Measurements from ENCODE around the gene NKD1. TPM values are rescaled to one million over a fixed set of nuclear protein-coding genes. Genes with fewer than 3 reads are reported as not detected.
A peak's percentile ranks its signal among the peaks of the same experiment; 100 is the strongest.

NKD1 gene
- total and polyA plus RNA-seq, 4 donors: 2.3 to 14.1 (median 8.0) TPM

DNA sequence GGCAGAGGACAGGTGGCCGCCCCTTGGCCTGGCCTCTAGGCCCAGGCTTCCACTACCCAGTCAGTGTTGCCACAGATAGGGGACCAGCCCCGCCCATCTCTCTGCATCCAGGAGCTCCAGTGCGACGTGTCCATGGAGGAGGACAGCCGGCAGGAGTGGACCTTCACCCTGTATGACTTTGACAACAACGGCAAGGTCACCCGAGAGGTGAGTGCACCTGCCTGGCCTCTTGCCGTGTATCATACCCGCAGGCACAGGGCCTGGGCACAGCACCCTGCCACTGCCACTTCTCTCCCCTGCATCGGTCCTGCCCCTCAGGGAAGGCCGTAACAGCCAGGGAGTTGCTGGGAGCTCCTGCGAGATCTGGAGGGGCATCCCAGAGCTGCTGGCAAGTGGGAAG is 77.2 kb downstream of the NKD1 start:
- peaks cover 0 to 37% (median 16%) of the 10 kb centered on the region in 4 donors for H3K36me3 ChIP-seq (ENCODE audit: control insufficient read depth in 4 of 4, insufficient read depth in 4 of 4, low read length in 4 of 4)
- H3K4me1 ChIP-seq (ENCODE audit: control insufficient read depth in 5 of 5, insufficient read depth in 5 of 5, low read length in 5 of 5): peaks cover 0 to 8% (median 0%) of the 10 kb centered on the region in 5 donors
- no peak for DNase-seq
- WGBS, 2 donors: 95 to 96% methylated on average over 12 of the region's 12 CpGs
- no peak overlapping the region for H3K27ac ChIP-seq (ENCODE audit: low read depth in 1 of 2, low read length in 1 of 2)
- TF ChIP-seq, protein P1, sequence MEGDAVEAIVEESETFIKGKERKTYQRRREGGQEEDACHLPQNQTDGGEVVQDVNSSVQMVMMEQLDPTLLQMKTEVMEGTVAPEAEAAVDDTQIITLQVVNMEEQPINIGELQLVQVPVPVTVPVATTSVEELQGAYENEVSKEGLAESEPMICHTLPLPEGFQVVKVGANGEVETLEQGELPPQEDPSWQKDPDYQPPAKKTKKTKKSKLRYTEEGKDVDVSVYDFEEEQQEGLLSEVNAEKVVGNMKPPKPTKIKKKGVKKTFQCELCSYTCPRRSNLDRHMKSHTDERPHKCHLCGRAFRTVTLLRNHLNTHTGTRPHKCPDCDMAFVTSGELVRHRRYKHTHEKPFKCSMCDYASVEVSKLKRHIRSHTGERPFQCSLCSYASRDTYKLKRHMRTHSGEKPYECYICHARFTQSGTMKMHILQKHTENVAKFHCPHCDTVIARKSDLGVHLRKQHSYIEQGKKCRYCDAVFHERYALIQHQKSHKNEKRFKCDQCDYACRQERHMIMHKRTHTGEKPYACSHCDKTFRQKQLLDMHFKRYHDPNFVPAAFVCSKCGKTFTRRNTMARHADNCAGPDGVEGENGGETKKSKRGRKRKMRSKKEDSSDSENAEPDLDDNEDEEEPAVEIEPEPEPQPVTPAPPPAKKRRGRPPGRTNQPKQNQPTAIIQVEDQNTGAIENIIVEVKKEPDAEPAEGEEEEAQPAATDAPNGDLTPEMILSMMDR (IDR thresholded peaks at IDR 0.05; ENCODE audit: control extremely low read depth, extremely low read depth): no peak
- no peak overlapping the region for H3K4me3 ChIP-seq
- no peaks in the 10 kb centered on the region for H3K27me3 ChIP-seq (ENCODE audit: control insufficient read depth in 3 of 3, insufficient read depth in 3 of 3, low read length in 2 of 3)
- H3K9ac ChIP-seq (ENCODE audit: insufficient read depth in 1 of 2, low read length in 2 of 2): no peak overlapping the region
- no peak for ATAC-seq (ENCODE audit: insufficient read depth, low FRiP score)
- H3K9me3 ChIP-seq (ENCODE audit: control insufficient read depth in 4 of 4, insufficient read depth in 3 of 4, low read length in 3 of 4): no peaks in the 10 kb centered on the region

DNA sequence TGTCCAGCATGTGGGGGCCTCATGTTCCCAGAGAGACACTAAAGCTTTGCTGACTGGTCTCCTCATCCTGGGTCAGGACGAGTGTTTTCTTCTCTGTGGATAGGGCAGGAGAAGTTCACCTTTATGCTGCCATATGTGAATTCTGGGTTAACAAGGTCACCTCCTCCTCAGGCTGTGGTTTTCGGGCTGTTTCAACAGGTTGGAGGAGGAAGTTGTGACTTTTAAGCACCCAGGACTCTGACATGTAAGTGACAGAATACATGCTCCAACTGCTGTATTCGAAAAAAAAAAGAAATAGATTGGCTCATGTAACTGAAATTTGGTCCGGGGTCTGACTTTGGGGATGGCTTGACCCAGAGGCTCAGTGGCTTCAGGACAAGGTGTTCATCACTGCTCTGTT is 78.7 kb downstream of the NKD1 start:
- no peak overlapping the region for H3K4me3 ChIP-seq
- H3K27ac ChIP-seq (ENCODE audit: low read depth in 1 of 2, low read length in 1 of 2): no peak overlapping the region
- no peak for ATAC-seq (ENCODE audit: insufficient read depth, low FRiP score)
- peaks cover 0 to 40% (median 19%) of the 10 kb centered on the region in 4 donors for H3K36me3 ChIP-seq (ENCODE audit: control insufficient read depth in 4 of 4, insufficient read depth in 4 of 4, low read length in 4 of 4)
- no peak overlapping the region for H3K9ac ChIP-seq (ENCODE audit: insufficient read depth in 1 of 2, low read length in 2 of 2)
- TF ChIP-seq, protein P1 (IDR thresholded peaks at IDR 0.05; ENCODE audit: control extremely low read depth, extremely low read depth): no peak
- 26 to 42% methylated on average over 4 of the region's 4 CpGs for WGBS, 2 donors
- DNase-seq: no peak
- no peaks in the 10 kb centered on the region for H3K27me3 ChIP-seq (ENCODE audit: control insufficient read depth in 3 of 3, insufficient read depth in 3 of 3, low read length in 2 of 3)
- H3K9me3 ChIP-seq (ENCODE audit: control insufficient read depth in 4 of 4, insufficient read depth in 3 of 4, low read length in 3 of 4): no peaks in the 10 kb centered on the region
- peaks cover 0 to 8% (median 0%) of the 10 kb centered on the region in 5 donors for H3K4me1 ChIP-seq (ENCODE audit: control insufficient read depth in 5 of 5, insufficient read depth in 5 of 5, low read length in 5 of 5)

GRCh38 chr16:50627419-50627818 is 79.2 kb downstream of the NKD1 start:
- TF ChIP-seq, protein P1 (IDR thresholded peaks at IDR 0.05; ENCODE audit: control extremely low read depth, extremely low read depth): no peak
- no peak overlapping the region for H3K9ac ChIP-seq (ENCODE audit: insufficient read depth in 1 of 2, low read length in 2 of 2)
- peaks cover 0 to 42% (median 19%) of the 10 kb centered on the region in 4 donors for H3K36me3 ChIP-seq (ENCODE audit: control insufficient read depth in 4 of 4, insufficient read depth in 4 of 4, low read length in 4 of 4)
- H3K4me3 ChIP-seq: no peak overlapping the region
- 11 to 16% methylated on average over 10 of the region's 10 CpGs for WGBS, 2 donors
- no peaks in the 10 kb centered on the region for H3K27me3 ChIP-seq (ENCODE audit: control insufficient read depth in 3 of 3, insufficient read depth in 3 of 3, low read length in 2 of 3)
- H3K9me3 ChIP-seq (ENCODE audit: control insufficient read depth in 4 of 4, insufficient read depth in 3 of 4, low read length in 3 of 4): no peaks in the 10 kb centered on the region
- H3K27ac ChIP-seq (ENCODE audit: low read depth in 1 of 2, low read length in 1 of 2): no peak overlapping the region
- ATAC-seq (ENCODE audit: insufficient read depth, low FRiP score) (peak; percentile 17), DNase-seq (peak; percentile 59 to 71 (median 60))
- peaks cover 0 to 8% (median 0%) of the 10 kb centered on the region in 5 donors for H3K4me1 ChIP-seq (ENCODE audit: control insufficient read depth in 5 of 5, insufficient read depth in 5 of 5, low read length in 5 of 5)

Measured in lung (tissue), 12 donors.